Suprapubic skin (tissue), 3 donors: ENCODE results near the gene ISOC1.

Source experiments
- EP300 ChIP-seq: sonication (generic); formaldehyde crosslinking; IDR thresholded peaks from one replicate; pipeline ENCODE4 v1.6.1; 2017; ENCODE audit warnings: antibody characterized with exemption
- POLR2A ChIP-seq, 2 donors: fragments of 450-650 bp; IDR thresholded peaks; one replicate each; pipeline ENCODE4 v1.6.1; 2017; ENCODE audit warnings: antibody characterized with exemption in 2 of 2, mild to moderate bottlenecking in 2 of 2, moderate library complexity in 2 of 2
- TF ChIP-seq, protein P1 (sequence below), 2 donors: fragments of 200-600 bp in 1 of 2; fragments of 450-650 bp in 1 of 2; sonication (generic) in 1 of 2; IDR thresholded peaks; one replicate each; pipeline ENCODE4 v1.5.1; 2016 to 2019; ENCODE audit warnings: antibody characterized with exemption in 2 of 2, mild to moderate bottlenecking in 1 of 2, moderate library complexity in 1 of 2

DNA sequence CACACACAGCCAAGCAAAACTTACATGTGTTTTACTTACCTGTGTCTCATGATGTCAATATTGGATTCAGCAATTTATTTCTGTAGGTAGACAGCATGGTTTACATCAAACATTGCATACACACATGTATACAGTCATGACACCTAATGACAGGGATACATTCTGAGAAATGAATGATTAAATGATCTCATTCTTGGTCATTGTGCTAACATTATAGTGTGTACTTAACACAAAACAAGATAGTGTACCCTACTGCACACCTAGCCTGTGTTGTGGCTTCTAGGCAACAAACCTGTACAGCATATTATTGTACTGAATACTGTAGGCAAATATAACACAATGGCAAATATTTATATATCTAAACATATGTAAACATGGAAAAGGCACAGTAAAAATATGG lies 28.0 kb downstream of the ISOC1 start:
- no peak for TF ChIP-seq POLR2A (IDR thresholded peaks at IDR 0.05)
- TF ChIP-seq, protein P1, sequence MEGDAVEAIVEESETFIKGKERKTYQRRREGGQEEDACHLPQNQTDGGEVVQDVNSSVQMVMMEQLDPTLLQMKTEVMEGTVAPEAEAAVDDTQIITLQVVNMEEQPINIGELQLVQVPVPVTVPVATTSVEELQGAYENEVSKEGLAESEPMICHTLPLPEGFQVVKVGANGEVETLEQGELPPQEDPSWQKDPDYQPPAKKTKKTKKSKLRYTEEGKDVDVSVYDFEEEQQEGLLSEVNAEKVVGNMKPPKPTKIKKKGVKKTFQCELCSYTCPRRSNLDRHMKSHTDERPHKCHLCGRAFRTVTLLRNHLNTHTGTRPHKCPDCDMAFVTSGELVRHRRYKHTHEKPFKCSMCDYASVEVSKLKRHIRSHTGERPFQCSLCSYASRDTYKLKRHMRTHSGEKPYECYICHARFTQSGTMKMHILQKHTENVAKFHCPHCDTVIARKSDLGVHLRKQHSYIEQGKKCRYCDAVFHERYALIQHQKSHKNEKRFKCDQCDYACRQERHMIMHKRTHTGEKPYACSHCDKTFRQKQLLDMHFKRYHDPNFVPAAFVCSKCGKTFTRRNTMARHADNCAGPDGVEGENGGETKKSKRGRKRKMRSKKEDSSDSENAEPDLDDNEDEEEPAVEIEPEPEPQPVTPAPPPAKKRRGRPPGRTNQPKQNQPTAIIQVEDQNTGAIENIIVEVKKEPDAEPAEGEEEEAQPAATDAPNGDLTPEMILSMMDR (IDR thresholded peaks at IDR 0.05), result no peak
- no peak for TF ChIP-seq EP300
